NK-92 treated with Interleukin-12 subunit alpha and Interleukin-12 subunit beta, amount 100 ng/mL, for 24 hours (cell line): Measurements from ENCODE around the gene PDZD8.
"Not testable (repeated sequence)": the region's sequence is repeated elsewhere in the genome, so short reads cannot be mapped to it uniquely, and the experiment has no call there.

Experiments used
- DNase-seq: peaks from one replicate; lab custom pipeline; 2025; lab: John Stamatoyannopoulos, UW

Gene PDZD8

DNA sequence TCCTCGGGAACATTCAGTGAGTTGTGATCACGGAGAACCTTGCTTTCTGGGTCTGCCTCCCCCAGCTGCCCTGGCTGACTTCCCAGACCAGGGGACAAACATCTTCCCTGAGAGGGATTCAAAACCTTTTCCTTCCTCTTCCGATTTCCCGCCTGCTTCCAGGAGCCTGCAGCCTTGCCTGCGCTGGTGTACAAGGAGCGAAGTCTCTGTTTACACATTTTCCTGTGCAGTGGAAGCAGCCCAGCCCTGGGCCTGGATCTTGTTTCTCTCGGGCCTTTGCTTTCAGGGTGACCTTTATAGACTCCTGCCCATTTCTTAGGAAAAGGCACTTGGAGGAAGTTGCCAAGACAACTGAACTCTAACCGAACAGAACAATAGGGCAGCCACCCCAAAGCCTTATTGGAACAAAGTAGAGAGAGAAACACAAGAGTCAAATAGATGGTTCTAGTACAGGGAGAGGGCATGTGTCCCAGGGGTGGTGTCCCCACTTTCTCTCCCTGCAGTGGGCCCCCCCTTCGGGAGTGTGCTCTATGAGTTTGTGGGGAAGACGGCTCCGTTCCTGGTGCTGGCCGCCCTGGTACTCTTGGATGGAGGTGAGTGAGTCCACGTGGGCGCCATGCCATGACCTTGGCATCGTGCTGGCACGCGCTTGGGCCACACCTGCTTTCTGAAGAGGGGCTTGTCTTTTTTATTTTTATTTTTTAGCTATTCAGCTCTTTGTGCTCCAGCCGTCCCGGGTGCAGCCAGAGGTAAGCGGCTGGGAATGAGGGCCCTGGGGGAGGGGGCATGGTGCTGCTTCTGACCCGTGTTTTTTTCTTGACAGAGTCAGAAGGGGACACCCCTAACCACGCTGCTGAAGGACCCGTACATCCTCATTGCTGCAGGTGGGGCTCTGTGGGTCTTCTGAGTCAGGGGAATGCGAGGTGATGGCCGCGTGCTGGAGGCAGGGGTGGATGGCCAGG, 120.2 kb downstream of the PDZD8 start:
- no peak for DNase-seq

DNA sequence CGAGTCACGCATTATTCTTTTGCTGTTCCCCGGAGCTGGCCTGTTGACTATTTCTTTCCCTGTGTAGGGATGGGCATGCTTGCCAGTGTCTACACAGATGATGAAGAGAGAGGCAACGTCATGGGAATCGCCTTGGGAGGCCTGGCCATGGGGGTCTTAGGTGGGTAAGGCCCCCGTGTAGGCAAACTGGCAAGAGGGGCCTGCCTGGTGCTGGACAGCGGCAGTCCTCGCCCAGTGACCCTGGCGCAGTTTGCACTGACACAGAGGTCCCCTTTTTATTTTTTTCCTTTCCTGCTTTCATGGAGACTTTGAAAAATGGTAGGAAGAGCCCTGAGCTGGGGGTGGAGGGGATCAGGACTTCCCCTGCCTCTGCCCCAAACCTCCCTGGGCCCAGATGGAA, 120.9 kb downstream of the PDZD8 start:
- DNase-seq, result no peak

DNA sequence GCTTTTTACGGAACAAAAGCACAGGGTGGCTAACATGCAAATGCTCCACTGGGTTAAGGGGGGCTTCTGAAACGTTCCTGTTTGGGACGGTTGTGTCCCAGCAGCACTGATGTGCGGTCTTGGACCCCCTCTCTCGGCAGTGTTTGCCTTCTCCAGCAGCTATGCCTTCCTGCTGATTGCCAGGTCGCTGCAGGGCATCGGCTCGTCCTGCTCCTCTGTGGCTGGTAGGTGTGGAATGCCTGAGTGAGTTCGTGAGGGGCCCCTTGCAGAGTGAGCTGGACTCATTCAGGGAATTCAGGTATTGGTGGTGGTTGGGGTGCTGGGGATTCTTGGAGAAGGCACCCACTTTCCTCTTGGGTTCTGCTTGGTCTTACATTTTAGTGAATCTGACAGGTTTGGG, 121.3 kb downstream of the PDZD8 start:
- no peak for DNase-seq

GRCh38 chr10:117250411-117250810, 124.8 kb downstream of the PDZD8 start:
- no peak for DNase-seq

DNA sequence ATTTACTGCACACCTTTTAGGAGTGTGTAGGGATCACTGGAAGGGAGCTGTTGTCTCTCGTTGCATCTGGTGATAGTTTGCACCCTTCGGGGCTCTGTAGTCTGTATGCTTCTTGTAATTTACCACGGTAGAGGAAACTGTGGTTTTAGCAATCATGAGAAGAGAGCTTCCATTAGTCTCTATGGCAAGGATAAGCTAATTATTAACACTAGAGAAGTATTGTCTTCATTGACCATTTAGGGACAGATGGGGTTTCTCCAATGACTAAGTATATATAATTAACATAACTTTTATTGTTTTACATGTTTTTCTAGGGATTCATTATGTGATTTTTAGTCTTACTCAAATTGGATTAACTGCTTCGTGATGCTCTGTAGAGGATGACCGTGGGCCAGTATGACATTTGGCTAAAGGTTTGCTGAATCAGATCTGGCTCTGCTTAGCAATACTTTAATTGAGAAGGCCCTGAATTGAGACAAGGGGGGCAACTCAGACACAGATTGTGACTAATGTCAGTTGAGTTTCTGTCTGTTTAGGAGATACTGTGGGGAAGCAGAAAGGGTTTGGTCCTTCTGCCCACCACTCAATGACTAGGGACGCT, 125.6 kb downstream of the PDZD8 start:
- no peak for DNase-seq

DNA sequence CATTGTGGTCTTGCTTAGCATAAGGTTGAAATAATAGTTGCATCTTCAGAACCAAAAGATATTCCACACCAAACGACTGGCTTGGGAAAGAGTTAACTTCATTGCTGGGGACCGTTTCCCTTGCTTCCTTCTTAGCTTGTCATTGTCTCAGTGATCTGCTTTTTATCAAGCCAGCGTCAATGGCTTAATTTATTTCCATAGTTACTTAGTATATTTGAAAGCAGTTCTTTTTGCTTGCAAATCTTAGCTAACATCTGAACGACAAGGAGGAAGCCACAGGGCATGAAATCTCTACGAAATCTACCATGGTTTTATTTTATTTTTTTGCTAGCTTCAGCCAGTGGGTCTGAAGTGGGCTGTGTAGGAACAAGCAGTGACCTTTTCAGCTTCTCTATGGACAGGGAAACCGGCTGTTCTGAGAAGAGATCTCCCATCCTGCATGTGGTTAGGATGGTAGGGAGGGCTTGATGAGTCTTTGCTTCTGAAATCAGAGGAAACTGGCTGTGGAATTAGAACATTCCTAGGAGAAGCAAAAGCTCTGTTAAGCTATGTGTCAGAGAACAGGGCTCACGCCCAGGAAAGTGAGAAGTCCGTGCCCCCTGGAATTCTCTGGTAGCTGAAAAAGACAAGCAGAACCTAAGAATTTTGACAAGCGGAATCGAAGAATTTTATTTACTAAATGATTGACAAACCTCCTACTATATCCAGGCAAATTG, 126.3 kb downstream of the PDZD8 start:
- DNase-seq, result no peak

GRCh38 chr10:117246997-117247671, 128.1 kb downstream of the PDZD8 start:
- DNase-seq, result no peak

- no peak for DNase-seq
These were observed 132.8 kb downstream of the PDZD8 start for GRCh38 chr10:117242463-117242832.

GRCh38 chr10:117241541-117242462, 133.4 kb downstream of the PDZD8 start:
- DNase-seq, result no peak

- no peak for DNase-seq
These were observed 134.4 kb downstream of the PDZD8 start, which contains the start of gene SLC18A2 for GRCh38 chr10:117240621-117241529. TSS of gene SLC18A2 (plus strand) at chr10:117241114. CDS start at chr10:117241694, 580 bp downstream.

- no peak for DNase-seq
These were observed 135.3 kb downstream of the PDZD8 start for GRCh38 chr10:117239721-117240620.

DNA sequence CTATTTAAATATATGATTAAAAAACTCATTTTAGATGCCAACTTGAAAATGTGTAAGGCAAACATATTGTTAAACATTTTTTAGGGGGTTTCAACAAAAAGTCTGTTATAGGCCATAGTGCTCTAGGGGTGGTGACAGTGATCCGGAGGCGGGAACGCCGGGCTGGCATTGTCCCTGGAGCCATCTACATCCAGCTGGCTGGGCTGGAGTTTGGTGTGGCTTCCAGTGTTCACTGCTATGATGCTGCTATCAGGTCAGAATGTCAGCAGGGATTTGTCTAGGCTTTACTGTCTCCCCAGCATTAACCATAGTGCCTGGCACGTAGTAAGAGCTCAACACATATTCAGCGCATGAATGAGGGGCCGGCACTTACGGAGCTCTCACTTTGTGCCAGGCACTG, 136.2 kb downstream of the PDZD8 start:
- no peak for DNase-seq

- DNase-seq, result no peak
These were observed 137.7 kb downstream of the PDZD8 start for GRCh38 chr10:117237401-117237991.

DNA sequence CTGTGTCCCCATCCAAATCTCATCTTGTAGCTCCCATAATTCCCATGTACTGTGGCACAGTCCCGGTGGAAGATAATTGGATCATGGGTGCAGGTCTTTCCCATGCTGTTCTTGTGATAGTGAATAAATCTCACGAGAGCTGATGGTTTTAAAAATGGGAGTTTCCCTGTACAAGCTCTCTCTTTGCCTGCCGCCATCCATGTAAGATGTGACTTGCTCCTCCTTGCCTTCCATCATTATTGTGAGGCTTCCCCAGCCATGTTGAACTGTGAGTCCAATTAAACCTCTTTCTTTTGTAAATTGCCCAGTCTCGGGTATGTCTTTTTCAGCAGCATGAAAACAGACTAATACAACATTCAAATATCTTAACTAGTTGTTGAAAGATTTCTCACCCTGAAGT, 145.1 kb downstream of the PDZD8 start:
- DNase-seq, result not testable (repeated sequence)

- DNase-seq, result no peak
These were observed 147.0 kb downstream of the PDZD8 start for GRCh38 chr10:117228210-117228609.
